Activated CD8-positive, alpha-beta memory T cell treated with anti-CD3 and anti-CD28 coated beads for 1 hour (primary cell): ENCODE data around the gene AOPEP.
A peak's percentile ranks its signal among the peaks of the same experiment; 100 is the strongest.

ENCODE experiments used
- DNase-seq, 2 donors: peaks; one replicate each; pipeline ENCODE4 v3.0.0-alpha.2; 2020; ENCODE audit warnings: low read depth in 1 of 2; ENCODE audit errors: extremely low read depth in 1 of 2

Gene AOPEP

DNA sequence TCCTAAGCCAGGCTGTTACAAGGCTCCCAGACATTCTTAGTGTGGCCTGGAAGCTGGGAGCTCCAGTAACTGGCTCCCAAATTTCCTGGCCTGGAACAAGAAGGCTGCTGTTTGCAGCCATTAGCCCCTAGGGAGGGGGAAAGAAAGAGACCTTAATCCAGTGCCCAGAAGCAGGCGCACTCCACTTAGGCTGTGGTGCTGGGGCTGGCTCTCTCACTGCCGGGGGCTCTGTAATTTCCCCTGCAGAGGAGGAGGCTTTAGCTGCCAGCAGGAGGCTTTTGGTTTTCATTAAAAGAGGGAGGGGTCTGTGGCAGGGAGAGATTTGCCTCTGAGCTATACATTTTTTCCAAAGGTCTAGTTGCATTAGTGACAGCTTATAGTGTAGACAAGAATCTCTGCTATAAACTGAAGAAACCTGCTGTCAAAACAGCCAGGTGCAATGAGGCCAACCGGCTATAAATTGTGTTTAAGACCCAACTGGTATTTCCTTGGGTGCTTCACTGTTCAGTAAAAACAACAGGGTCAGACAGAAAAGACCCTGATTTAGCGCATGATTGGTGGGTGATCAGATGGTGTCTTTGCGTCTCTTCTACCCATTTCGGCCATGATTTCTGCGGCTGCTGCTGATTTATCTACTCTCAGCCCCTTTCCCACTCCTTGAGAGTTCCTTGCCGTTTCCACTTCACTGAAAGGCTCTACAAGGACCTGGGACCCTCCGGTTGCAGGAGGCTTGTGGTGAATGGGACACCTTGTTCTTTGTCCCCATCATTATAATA is 254.6 kb downstream of the AOPEP start:
- no peak for DNase-seq

- DNase-seq: no peak
Observed at GRCh38 chr9:94981723-94982090, 255.2 kb downstream of the AOPEP start.

- no peak for DNase-seq
Observed at GRCh38 chr9:94982211-94982610, 255.7 kb downstream of the AOPEP start.

DNA sequence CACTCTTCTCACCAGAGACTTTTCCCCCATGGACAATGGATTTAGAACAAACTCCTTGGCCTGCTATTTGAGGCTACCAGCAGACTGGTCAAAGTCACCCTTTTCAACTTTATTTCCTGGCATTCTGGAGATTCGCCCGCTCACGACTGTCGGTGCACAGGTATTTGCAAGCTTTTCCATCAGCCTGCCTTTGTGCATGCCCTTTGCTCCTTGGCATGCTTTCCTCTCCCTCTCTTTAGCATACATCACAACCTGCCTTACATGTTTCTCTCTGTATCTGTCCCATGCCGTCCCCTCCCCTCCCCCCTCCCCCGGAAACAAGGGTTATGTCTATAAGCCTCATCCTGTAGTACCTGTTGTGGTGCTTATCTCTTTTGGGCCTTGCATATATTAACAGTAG is 257.1 kb downstream of the AOPEP start:
- no peak for DNase-seq

DNA sequence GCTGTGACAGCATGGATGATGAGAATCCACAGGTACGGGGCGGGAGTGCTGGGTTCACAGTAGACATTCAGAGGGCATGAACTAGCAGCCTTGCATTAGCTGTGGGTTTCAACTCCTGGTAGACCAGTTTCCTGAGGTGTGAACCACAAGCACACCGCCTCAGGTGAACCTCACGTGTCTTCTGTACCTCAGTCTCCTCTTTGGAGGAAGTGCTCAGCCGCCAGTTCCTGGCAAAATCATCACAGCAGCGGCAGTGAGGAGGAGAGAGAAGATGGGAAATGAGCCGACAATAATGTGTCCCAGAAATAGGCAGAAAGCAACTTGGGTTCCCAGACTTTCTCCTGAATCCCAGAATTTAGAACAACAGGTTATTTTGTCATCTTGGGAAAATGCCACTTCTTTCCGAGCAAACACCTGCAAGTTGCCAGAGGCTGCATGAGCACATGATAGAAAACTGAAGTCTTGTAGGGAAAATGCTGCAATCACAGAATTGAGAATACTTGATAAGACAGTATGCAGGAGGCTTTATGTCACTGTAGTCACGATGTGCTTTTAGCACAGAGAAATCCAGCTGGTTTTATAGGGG is 258.5 kb downstream of the AOPEP start:
- no peak for DNase-seq

DNA sequence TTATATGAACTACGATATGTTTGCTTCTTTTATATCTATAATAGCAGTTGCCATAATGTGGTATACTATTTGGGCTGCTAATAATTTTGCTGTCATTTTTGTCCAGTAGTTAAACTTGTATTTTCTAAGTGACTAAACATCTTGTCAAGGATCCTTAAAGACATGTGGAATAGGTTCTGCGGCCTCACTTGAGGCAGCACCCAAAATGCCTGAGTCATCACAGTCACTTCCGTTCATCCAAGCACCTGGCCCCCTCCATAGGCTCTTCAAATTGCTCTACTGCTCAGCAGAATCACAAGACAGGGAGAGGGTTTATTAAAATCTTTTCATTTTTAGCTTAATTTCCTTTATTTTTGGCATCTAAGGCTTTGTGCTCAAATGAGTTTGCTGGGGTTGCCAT is 259.1 kb downstream of the AOPEP start:
- DNase-seq: no peak

- DNase-seq: no peak
Observed at GRCh38 chr9:94987731-94988130, 261.2 kb downstream of the AOPEP start.

DNA sequence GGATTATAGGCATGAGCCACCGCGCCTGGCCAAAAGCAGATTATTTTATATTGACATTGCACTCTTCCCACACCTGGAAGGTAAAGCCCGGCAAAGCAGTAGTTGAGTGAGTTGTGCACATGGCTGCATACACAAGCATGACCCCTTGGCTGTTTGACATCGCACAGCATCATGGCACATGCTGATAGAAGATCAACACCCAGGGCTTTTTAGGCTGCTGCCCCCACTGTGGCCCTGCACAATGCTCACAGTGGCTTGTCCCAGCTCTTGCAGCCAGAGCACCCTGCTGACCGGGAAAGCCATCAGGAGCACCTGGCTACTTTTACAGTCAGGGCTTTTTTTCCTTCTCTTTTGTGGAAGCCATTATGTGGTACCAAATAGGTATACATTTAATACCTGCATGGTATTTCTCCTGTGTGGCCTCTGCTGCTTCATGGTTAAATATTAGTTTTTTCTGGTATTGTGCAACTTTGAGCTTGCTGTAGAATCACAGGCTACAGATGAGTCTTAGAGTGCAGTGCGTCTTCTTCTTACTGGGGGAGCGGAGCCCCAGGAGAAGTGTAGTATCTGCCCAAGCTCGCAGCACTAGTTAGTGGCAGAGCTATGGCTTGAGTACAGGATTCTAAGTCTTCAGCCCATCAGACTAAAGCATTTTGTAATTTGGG is 264.5 kb downstream of the AOPEP start:
- no peak for DNase-seq

DNA sequence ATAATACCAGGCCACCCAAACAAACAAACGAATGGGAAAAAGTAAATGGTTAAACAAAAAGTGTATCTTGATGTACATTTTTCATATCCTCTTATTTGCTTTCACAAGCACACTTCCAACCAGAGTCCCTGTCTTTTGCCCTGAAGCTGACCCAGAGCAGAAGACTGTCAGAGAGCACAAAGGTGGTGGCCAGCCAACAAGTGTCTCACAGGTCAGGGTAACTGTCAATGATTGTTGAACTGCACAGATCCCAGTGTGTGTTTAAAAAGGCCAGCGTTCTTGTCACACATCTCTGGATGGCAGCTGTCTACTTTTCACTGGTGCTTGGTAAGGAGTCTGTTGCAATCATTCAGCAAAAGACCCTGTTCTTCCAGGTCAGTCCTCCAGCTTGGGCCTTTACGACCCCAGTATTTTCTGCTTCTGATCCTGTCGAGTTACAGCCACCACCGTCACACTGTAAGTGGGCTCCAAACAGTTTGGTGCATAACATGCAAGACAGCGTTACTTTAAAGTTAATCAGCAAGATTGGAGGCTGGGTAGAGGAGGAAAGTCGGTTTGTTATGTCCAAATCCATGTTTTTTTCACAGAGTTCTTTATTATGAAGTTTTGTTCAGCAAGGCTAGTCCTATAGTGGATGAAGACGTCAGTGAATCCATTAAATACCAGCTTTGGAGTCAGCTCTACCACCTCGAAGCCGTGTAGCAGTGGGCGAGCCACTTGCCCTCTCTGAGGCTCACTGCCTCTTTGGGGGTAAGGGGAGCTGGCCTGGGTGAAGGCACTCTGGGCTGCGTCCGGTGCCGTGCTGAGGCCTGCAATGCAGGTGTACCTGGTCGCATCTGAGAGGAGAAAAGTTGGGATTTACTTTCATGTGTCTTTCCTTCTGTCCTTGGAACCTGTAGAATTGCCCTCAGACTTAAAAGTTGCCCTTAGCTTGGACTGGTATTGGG is 265.7 kb downstream of the AOPEP start:
- DNase-seq: no peak

- no peak for DNase-seq
Observed at GRCh38 chr9:94993160-94993820, 266.8 kb downstream of the AOPEP start.

DNA sequence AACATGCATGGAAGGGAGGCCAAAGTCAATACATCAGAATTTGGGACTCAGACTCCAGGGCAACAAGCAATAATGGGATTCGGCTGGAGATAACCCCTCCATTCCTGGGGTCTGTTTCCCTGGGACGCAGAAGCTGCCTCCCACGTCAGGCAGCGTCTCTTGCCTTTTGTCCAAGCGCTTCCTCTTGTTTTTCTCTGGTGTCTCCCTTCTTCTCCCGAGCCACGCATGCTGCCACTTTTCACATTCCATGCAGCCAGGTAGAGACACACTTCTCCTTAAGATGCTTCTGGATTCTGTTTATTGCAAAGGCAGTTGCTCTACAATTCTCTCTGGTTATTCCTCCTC is 267.3 kb downstream of the AOPEP start:
- no peak for DNase-seq

- no peak for DNase-seq
Observed at GRCh38 chr9:94995048-94995693, 268.7 kb downstream of the AOPEP start.

DNA sequence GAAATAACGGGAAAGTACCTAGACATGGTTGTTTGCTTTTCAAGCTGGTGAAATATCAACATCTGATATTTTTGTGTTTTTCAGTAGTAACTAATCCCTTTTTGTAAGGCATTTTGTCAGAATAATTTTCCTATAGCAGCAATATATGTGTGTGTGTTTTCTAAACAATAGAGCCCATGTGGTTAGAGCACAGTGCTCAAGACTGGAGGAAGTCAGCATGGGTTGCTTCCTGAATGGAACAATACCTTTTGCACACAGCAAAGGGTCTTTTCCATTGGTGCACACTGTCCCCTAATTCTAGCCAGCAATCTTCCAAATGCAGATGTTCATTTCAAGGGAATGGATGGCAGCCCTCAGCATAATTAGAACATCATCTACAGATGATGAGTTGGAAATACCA is 270.1 kb downstream of the AOPEP start:
- no peak for DNase-seq

DNA sequence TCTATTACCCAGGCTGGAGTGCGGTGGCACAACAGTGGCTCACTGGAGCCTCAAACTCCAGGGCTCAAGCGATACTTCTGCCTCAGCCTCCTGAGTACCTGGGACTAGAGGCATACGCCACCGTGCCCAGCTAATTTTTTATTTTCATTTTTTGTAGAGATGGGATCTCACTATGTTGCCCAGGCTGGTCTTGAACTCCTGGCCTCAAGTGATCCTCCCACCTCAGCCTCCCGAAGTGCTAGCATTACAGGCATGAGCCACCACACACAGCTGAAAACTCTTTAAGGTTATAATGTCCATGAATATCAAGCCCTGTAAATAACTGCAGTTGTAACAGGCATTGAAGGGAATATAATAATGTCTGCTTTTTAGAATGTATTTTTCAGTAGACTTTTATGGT is 271.2 kb downstream of the AOPEP start:
- DNase-seq: no peak

DNA sequence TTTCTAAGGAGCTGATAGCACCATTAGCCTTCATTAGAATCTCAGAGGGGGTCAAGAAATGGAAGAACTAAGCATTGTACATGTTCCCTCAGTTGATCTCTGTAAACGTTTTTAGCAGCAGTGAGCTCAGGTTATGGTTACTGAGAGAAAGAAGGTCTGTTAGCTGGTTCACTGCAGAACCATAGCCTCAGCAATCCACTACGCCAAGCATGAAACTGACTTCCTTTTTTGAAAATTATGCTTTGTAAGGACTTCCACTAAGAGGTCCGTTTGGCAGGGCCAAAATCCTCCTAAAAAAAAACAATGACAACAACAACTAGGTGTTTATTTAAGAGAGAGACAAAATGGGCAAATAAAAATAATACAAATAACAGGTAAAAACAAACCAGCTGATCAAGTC is 273.3 kb downstream of the AOPEP start:
- DNase-seq: no peak

DNA sequence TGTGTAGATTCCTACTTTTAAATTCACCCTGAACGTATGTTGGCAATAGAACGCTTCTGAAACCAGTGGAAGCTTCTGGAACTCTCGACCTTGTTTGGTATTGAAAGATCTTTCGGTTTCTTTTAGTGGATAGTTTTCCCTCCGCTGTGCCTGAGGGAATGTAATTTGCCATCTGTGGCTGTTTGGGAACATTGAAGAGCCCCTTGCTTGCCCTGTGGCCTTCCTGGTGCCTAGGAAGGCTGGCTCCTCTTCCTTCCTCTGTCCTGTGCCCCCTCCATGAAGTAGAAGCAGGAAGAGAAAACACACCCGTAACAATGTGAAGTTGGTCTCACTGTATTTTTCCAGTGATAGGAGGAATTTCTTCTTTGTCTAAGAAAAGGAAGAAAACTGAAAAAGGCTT is 274.3 kb downstream of the AOPEP start:
- DNase-seq: no peak

GRCh38 chr9:95001720-95002119 is 275.2 kb downstream of the AOPEP start:
- DNase-seq: no peak

GRCh38 chr9:95003689-95004410 is 277.4 kb downstream of the AOPEP start:
- DNase-seq: no peak

DNA sequence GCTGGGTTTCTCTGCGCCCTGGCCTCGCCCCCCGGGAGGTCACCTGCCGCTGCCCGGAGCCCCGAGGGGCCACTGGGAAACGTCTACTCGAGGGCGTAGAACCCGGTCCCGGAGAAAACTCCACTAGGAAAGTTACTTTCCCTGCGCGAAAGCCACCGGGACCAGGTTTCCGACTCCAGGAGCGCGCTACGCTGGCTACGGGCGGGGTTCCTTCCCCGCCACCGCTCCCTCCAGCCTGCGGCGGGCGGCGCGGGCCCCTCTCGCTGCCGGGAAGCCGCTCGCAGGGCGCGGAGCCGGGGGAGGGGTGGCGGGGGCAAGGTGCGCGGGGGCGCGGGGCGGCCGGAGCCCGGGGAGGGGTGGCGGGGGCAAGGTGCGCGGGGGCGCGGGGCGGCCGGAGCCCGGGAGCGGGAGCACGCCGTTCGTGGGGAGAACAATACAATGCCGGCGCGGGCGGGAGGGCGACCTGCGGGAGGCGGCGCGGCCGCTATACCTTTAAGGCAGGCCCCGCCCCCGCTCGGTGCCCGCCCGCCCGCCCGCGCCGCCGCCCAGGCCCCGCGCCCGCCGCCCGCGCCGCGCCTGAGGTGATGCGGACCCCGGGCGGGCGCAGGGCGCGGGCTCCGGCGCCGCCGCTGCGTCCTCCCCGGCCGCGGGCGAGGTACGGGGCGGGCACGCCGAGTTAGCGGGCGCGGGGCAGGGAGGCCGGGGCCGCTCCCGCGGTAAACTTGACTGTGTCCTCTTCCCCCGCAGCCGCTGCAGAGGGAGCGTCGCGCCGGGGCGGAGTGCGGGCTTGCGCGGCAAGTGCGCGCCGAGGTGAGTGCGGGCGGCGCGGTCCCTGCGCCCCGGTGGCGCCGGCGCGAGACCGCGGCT is 278.1 kb downstream of the AOPEP start:
- peak in 1 of 2 donors; percentile 1 for DNase-seq
